Colonic mucosa (tissue), 4 donors: ENCODE data around the gene NUP155. TPM values are rescaled to one million over a fixed set of nuclear protein-coding genes. Genes with fewer than 3 reads are reported as not detected.

Experiments
- DNase-seq: peaks from one replicate; pipeline ENCODE4 v3.0.0-alpha.2; 2020
- H3K27ac ChIP-seq: fragments of 200-600 bp; one replicate; pipeline ENCODE4 v1.8.0; 2021
- H3K27me3 ChIP-seq: fragments of 200-600 bp; one replicate; pipeline ENCODE4 v1.8.0; 2021
- H3K36me3 ChIP-seq: fragments of 200-600 bp; one replicate; pipeline ENCODE4 v1.8.0; 2021
- H3K4me1 ChIP-seq: fragments of 200-600 bp; one replicate; pipeline ENCODE4 v1.8.0; 2021; ENCODE audit warnings: mild to moderate bottlenecking
- H3K4me3 ChIP-seq: fragments of 200-600 bp; one replicate; pipeline ENCODE4 v1.8.0; 2021
- H3K9ac ChIP-seq, 2 donors: one replicate each; pipeline ENCODE4 v1.7.0; 2013; ENCODE audit warnings: control low read depth in 2 of 2, low read depth in 2 of 2, low read length in 2 of 2
- H3K9me3 ChIP-seq: fragments of 200-600 bp; one replicate; pipeline ENCODE4 v1.8.0; 2021
- CTCF ChIP-seq: fragments of 200-600 bp; IDR thresholded peaks from one replicate; pipeline ENCODE4 v1.8.0; 2022; ENCODE audit warnings: antibody characterized with exemption, mild to moderate bottlenecking
- intact Hi-C: fragments of 100-400 bp; cut with DNase I; formaldehyde crosslinking; loops from one replicate; pipeline ENCODE4 v1.14.1; 2022
- total RNA-seq, 2 donors: library from RNA; stranded (reverse); fragmentation: NEBNext Ultra II Directional in 1 of 2; extraction: Animal tissue kit (Norgen Biotek cat#: 25700) in 1 of 2; gene quantifications; one replicate each; pipeline ENCODE4 v1.2.1, GENCODE V29; 2021
- donor health status: healthy.
- donor health status: DM: no; HTN: no; CAD: no.
- donor health status: DM: no; HTN: no; CAD: no.

NUP155 gene
- total RNA-seq, 2 donors from 2014 or later, result 18.1 to 36.3 TPM

- intact Hi-C loops, result no loop called here
- Histone ChIP-seq H3K27ac (no peak overlapping the region), H3K27me3 (no peaks in the 10 kb centered on the region)
These were observed 44.4 kb downstream of the NUP155 start for GRCh38 chr5:37326536-37326935.

GRCh38 chr5:37323607-37324006, 47.3 kb downstream of the NUP155 start:
- no peaks in the 10 kb centered on the region for H3K36me3 ChIP-seq
- intact Hi-C loops, result no loop called here

More at GRCh38 chr5:37326536-37326935, 44.4 kb downstream of the NUP155 start:
- TF ChIP-seq CTCF, result no peak
- no peaks in the 10 kb centered on the region for H3K36me3 ChIP-seq
- no peaks in the 10 kb centered on the region for H3K9me3 ChIP-seq
- DNase-seq, result no peak
- no peaks in the 10 kb centered on the region for H3K4me1 ChIP-seq
- no peak overlapping the region for H3K9ac ChIP-seq
- H3K4me3 ChIP-seq, result no peak overlapping the region

GRCh38 chr5:37319037-37319782, 51.7 kb downstream of the NUP155 start:
- Histone ChIP-seq H3K27ac (no peak overlapping the region), H3K27me3 (no peaks in the 10 kb centered on the region), H3K4me3 (no peak overlapping the region), H3K9me3 (no peaks in the 10 kb centered on the region), H3K36me3 (no peaks in the 10 kb centered on the region), H3K4me1 (no peaks in the 10 kb centered on the region), H3K9ac (no peak overlapping the region)
- TF ChIP-seq CTCF, result no peak
- no peak for DNase-seq
- intact Hi-C loops, result no loop called here

More at GRCh38 chr5:37323607-37324006, 47.3 kb downstream of the NUP155 start:
- Histone ChIP-seq H3K4me1 (no peaks in the 10 kb centered on the region), H3K27me3 (no peaks in the 10 kb centered on the region), H3K9me3 (no peaks in the 10 kb centered on the region), H3K4me3 (no peak overlapping the region), H3K9ac (no peak overlapping the region), H3K27ac (no peak overlapping the region)
- TF ChIP-seq CTCF, result no peak
- DNase-seq, result no peak

GRCh38 chr5:37316027-37316426, 54.9 kb downstream of the NUP155 start:
- DNase-seq, result no peak
- Histone ChIP-seq H3K27ac (no peak overlapping the region), H3K36me3 (no peaks in the 10 kb centered on the region), H3K4me3 (no peak overlapping the region), H3K9me3 (no peaks in the 10 kb centered on the region), H3K4me1 (no peaks in the 10 kb centered on the region), H3K9ac (no peak overlapping the region), H3K27me3 (no peaks in the 10 kb centered on the region)
- intact Hi-C loops, result no loop called here
- TF ChIP-seq CTCF, result no peak

GRCh38 chr5:37310360-37310759, 60.5 kb downstream of the NUP155 start:
- H3K36me3 ChIP-seq, result no peaks in the 10 kb centered on the region
- no peak for DNase-seq
- H3K9me3 ChIP-seq, result no peaks in the 10 kb centered on the region
- no peak overlapping the region for H3K9ac ChIP-seq
- H3K4me1 ChIP-seq, result no peaks in the 10 kb centered on the region
- H3K4me3 ChIP-seq, result no peak overlapping the region
- no peak overlapping the region for H3K27ac ChIP-seq
- H3K27me3 ChIP-seq, result no peaks in the 10 kb centered on the region
- intact Hi-C loops, result no loop called here
- TF ChIP-seq CTCF, result no peak
